H1 (cell line): ENCODE measurements around the gene PNO1. TPM values are rescaled to one million over a fixed set of nuclear protein-coding genes. Genes with fewer than 3 reads are reported as not detected.

Experiments used
- CTCF ChIA-PET: fragments of 300-600 bp; sonication (Branson Sonifier 250); formaldehyde crosslinking; loops from one replicate; lab custom pipeline; 2021; ENCODE audit not compliant: partially characterized antibody; lab: Charles Lee
- POLR2A ChIA-PET: fragments of 300-600 bp; sonication (Branson Sonifier 250); formaldehyde crosslinking; loops from one replicate; lab custom pipeline; 2021; ENCODE audit warnings: inconsistent platforms; ENCODE audit not compliant: partially characterized antibody; lab: Charles Lee
- DNase-seq, 2 experiments: peaks; one replicate each; pipeline versions ENCODE4 v3.0.0 to v3.0.0-alpha.2; 2010 to 2022; ENCODE audit warnings: low spot score in 2 of 2, low read depth in 1 of 2, mixed read lengths in 1 of 2
- FAIRE-seq: peaks from 2 replicates; lab custom pipeline; 2011; peaks lifted over from hg19 to GRCh38; lab: Jason Lieb, UNC
- H2AFZ ChIP-seq: 2 replicates; pipeline ENCODE4 v1.8.1; 2012; ENCODE audit warnings: low read length, inconsistent platforms
- H2AK5ac ChIP-seq: 2 replicates; pipeline ENCODE4 v1.6.1; 2013; ENCODE audit warnings: low read depth, low read length
- H2BK120ac ChIP-seq: replicated peaks from 2 replicates; pipeline ENCODE3; 2013; ENCODE audit warnings: low read depth, low read length, inconsistent platforms
- H2BK12ac ChIP-seq: 2 replicates; pipeline ENCODE4 v1.6.1; 2013; ENCODE audit warnings: low read depth, low read length
- H2BK15ac ChIP-seq: 2 replicates; pipeline ENCODE4 v1.6.1; 2013; ENCODE audit warnings: low read length
- H2BK20ac ChIP-seq: 2 replicates; pipeline ENCODE4 v1.6.1; 2013; ENCODE audit warnings: low read length
- H2BK5ac ChIP-seq: 2 replicates; pipeline ENCODE4 v1.6.1; 2013; ENCODE audit warnings: low read depth, low read length
- H3K14ac ChIP-seq: 2 replicates; pipeline ENCODE4 v1.6.1; 2013; ENCODE audit warnings: inconsistent platforms; ENCODE audit not compliant: insufficient read length
- H3K18ac ChIP-seq: 2 replicates; pipeline ENCODE4 v1.6.1; 2013; ENCODE audit warnings: low read length; ENCODE audit errors: extremely low read depth
- H3K23ac ChIP-seq: 2 replicates; pipeline ENCODE4 v1.6.1; 2013; ENCODE audit warnings: inconsistent platforms; ENCODE audit not compliant: insufficient read length
- H3K23me2 ChIP-seq: 2 replicates; pipeline ENCODE4 v1.6.1; 2013; ENCODE audit warnings: low read depth, low read length
- H3K27ac ChIP-seq: 2 replicates; pipeline ENCODE4 v1.6.1; 2011; ENCODE audit warnings: low read depth, low read length, inconsistent platforms
- H3K27me3 ChIP-seq, 4 experiments: replicated peaks in 1 of 4; 1 replicate in 1 of 4; 2 replicates in 3 of 4; pipeline versions ENCODE4 v1.6.1 to v1.8.1; 2011 to 2013; ENCODE audit warnings: low read length in 3 of 4, mild to moderate bottlenecking in 3 of 4, inconsistent platforms in 2 of 4, mixed read lengths in 2 of 4, moderate library complexity in 1 of 4; ENCODE audit not compliant: control insufficient read depth in 3 of 4, insufficient read depth in 3 of 4; ENCODE audit errors: extremely low read depth in 1 of 4
- H3K36me3 ChIP-seq, 4 experiments: 2 replicates each; pipeline versions ENCODE4 v1.6.1 to v1.8.1; 2011 to 2013; ENCODE audit warnings: mild to moderate bottlenecking in 4 of 4, low read length in 3 of 4, moderate library complexity in 2 of 4, control low read depth in 1 of 4, inconsistent platforms in 1 of 4; ENCODE audit not compliant: insufficient read depth in 4 of 4, control insufficient read depth in 2 of 4
- H3K4ac ChIP-seq: replicated peaks from 2 replicates; pipeline ENCODE3; 2013; ENCODE audit warnings: low read length, low read depth, mixed read lengths, inconsistent platforms; ENCODE audit not compliant: insufficient read length
- H3K4me1 ChIP-seq, 4 experiments: replicated peaks in 1 of 4; 1 replicate in 1 of 4; 2 replicates in 3 of 4; pipeline versions ENCODE4 v1.6.1 to v1.8.1; 2011 to 2013; ENCODE audit warnings: low read length in 3 of 4, inconsistent platforms in 2 of 4, mixed read lengths in 1 of 4; ENCODE audit not compliant: insufficient read depth in 4 of 4, control insufficient read depth in 3 of 4
- H3K4me2 ChIP-seq, 2 experiments: 2 replicates each; pipeline versions ENCODE4 v1.6.1 to v1.8.1; 2011 to 2013; ENCODE audit warnings: low read depth in 2 of 2, low read length in 2 of 2, control low read depth in 1 of 2, inconsistent platforms in 1 of 2, mild to moderate bottlenecking in 1 of 2; ENCODE audit not compliant: insufficient read depth in 1 of 2
- H3K4me3 ChIP-seq, 4 experiments: fragments of 200-600, 300-600 bp in 1 of 4; sonication (generic), shearing (Covaris generic), sonication (Bioruptor Twin) in 1 of 4; 2 replicates each; pipeline versions ENCODE4 v1.5.1 to v1.8.1; 2011 to 2016; ENCODE audit warnings: low read length in 4 of 4, low read depth in 3 of 4, control low read depth in 2 of 4, inconsistent platforms in 2 of 4, mild to moderate bottlenecking in 2 of 4, mixed read lengths in 1 of 4, moderate library complexity in 1 of 4; ENCODE audit not compliant: insufficient read depth in 2 of 4; ENCODE audit errors: extremely low read depth in 1 of 4
- H3K56ac ChIP-seq: replicated peaks from 2 replicates; pipeline ENCODE3; 2013; ENCODE audit warnings: low read depth, mild to moderate bottlenecking, mixed read lengths, low read length, inconsistent platforms; ENCODE audit not compliant: insufficient read length
- H3K79me1 ChIP-seq: 2 replicates; pipeline ENCODE4 v1.6.1; 2013; ENCODE audit warnings: low read depth, low read length, control low read depth
- H3K79me2 ChIP-seq, 2 experiments: 2 replicates each; pipeline versions ENCODE4 v1.6.1 to v1.8.1; 2012 to 2013; ENCODE audit warnings: low read length in 2 of 2, mild to moderate bottlenecking in 2 of 2, inconsistent platforms in 1 of 2; ENCODE audit not compliant: insufficient read depth in 2 of 2, control insufficient read depth in 1 of 2
- H3K9ac ChIP-seq, 4 experiments: replicated peaks in 1 of 4; 1 replicate in 1 of 4; 2 replicates in 3 of 4; pipeline versions ENCODE4 v1.6.1 to v1.8.1; 2011 to 2013; ENCODE audit warnings: low read depth in 3 of 4, low read length in 3 of 4, control low read depth in 2 of 4, mild to moderate bottlenecking in 2 of 4, moderate library complexity in 2 of 4, inconsistent platforms in 1 of 4; ENCODE audit errors: extremely low read depth in 1 of 4
- H3K9me3 ChIP-seq, 2 experiments: 2 replicates each; pipeline versions ENCODE4 v1.6.1 to v1.8.1; 2012 to 2013; ENCODE audit warnings: mild to moderate bottlenecking in 2 of 2, moderate library complexity in 2 of 2, control low read depth in 1 of 2, inconsistent platforms in 1 of 2, low read depth in 1 of 2, low read length in 1 of 2, mixed read lengths in 1 of 2; ENCODE audit not compliant: insufficient read depth in 2 of 2
- H4K20me1 ChIP-seq, 2 experiments: replicated peaks in 1 of 2; 2 replicates each; pipeline versions ENCODE3 to v1.8.1; 2011 to 2013; ENCODE audit warnings: inconsistent platforms in 2 of 2, low read length in 2 of 2, mild to moderate bottlenecking in 1 of 2; ENCODE audit not compliant: insufficient read depth in 2 of 2, control insufficient read depth in 1 of 2
- H4K5ac ChIP-seq: 2 replicates; pipeline ENCODE4 v1.6.1; 2013; ENCODE audit warnings: low read length, low read depth, mixed read lengths, inconsistent platforms; ENCODE audit not compliant: insufficient read length
- H4K8ac ChIP-seq: 2 replicates; pipeline ENCODE4 v1.8.0; 2013; ENCODE audit warnings: mild to moderate bottlenecking, moderate library complexity, low read length, inconsistent platforms; ENCODE audit not compliant: insufficient read depth; ENCODE audit errors: extremely low read depth
- H4K91ac ChIP-seq: replicated peaks from 2 replicates; pipeline ENCODE3; 2013; ENCODE audit warnings: low read length, mixed read lengths, inconsistent platforms; ENCODE audit not compliant: insufficient read length
- CBX5 ChIP-seq: fragments of 300-800, 300-1000 bp; sonication (generic); IDR thresholded peaks from 2 replicates; pipeline ENCODE4 v1.7.1; 2016; ENCODE audit warnings: antibody characterized with exemption, low read length, low read depth
- EZH2 ChIP-seq: fragments of 200-600 bp; sonication (generic); IDR thresholded peaks from 2 replicates; pipeline ENCODE4 v1.7.1; 2012; ENCODE audit warnings: low read depth, mild to moderate bottlenecking, moderate library complexity, low read length, inconsistent platforms; ENCODE audit not compliant: severe bottlenecking
- HDAC6 ChIP-seq: IDR thresholded peaks from one replicate; pipeline ENCODE4 v1.7.1; 2012; ENCODE audit warnings: low read depth, mild to moderate bottlenecking, inconsistent platforms, low read length, moderate library complexity
- KDM5A ChIP-seq: fragments of 200-600 bp; IDR thresholded peaks from 2 replicates; pipeline ENCODE4 v1.7.1; 2012; ENCODE audit warnings: mild to moderate bottlenecking, low read length, inconsistent platforms, mixed read lengths
- MAFK ChIP-seq: IDR thresholded peaks from 2 replicates; pipeline ENCODE4 v1.6.1; 2012; ENCODE audit warnings: low read depth, mild to moderate bottlenecking, improper control_type of control experiment, low read length
- POLR2AphosphoS5 ChIP-seq: IDR thresholded peaks from 2 replicates; pipeline ENCODE4 v1.6.1; 2011; ENCODE audit warnings: low read depth, low read length
- RBBP5 ChIP-seq: IDR thresholded peaks from 2 replicates; pipeline ENCODE4 v1.7.1; 2012; ENCODE audit warnings: low read depth, mild to moderate bottlenecking, inconsistent platforms, low read length, moderate library complexity, borderline replicate concordance
- SIRT6 ChIP-seq: IDR thresholded peaks from one replicate; pipeline ENCODE4 v1.7.1; 2012; ENCODE audit warnings: low read length, inconsistent platforms
- YY1 ChIP-seq: IDR thresholded peaks from 2 replicates; pipeline ENCODE4 v1.6.1; 2011; ENCODE audit warnings: low read depth, mild to moderate bottlenecking, low read length
- WGBS, 2 experiments: shearing (Covaris generic) in 1 of 2; methylation state at CpG; one replicate each; pipeline versions ENCODE4 v1.1.6 to v1.1.7; 2013 to 2015; ENCODE audit warnings: low lambda C conversion rate in 2 of 2, mixed read lengths in 2 of 2, inconsistent platforms in 1 of 2, low coverage in 1 of 2, missing lambda C conversion rate in 1 of 2; ENCODE audit not compliant: insufficient replicate concordance in 2 of 2, insufficient coverage in 1 of 2, insufficient read length in 1 of 2; ENCODE audit errors: extremely low coverage in 1 of 2, missing lambda C conversion rate in 1 of 2; 5-methylcytosine and 5-hydroxymethylcytosine counted together
- polyA plus RNA-seq, 7 experiments: library from polyadenylated mRNA; depleted of rRNA in 3 of 7; stranded (reverse) in 5 of 7; unstranded in 2 of 7; fragments of >200 nt in 5 of 7; fragments of 200-250 nt in 2 of 7; gene quantifications; 1 replicate in 5 of 7; 2 replicates in 1 of 7; 4 replicates in 1 of 7; pipeline versions ENCODE4 v1.2.1 to v1.2.3, GENCODE V29; 2011 to 2013; ENCODE audit warnings: missing spikeins in 2 of 7, mixed read lengths in 2 of 7
- total RNA-seq: library from RNA; stranded (reverse); fragmentation: NEBNext Ultra II Directional; extraction: Animal tissue kit (Norgen Biotek cat#: 25700); gene quantifications from 2 replicates; pipeline ENCODE4 v1.2.1, GENCODE V29; 2021

PNO1 gene
- total and polyA plus RNA-seq, 2 of the 8 experiments (the other 6 are each of a cell fraction or from before 2014, with no cell fraction given), result 18.6 to 33.2 TPM

DNA sequence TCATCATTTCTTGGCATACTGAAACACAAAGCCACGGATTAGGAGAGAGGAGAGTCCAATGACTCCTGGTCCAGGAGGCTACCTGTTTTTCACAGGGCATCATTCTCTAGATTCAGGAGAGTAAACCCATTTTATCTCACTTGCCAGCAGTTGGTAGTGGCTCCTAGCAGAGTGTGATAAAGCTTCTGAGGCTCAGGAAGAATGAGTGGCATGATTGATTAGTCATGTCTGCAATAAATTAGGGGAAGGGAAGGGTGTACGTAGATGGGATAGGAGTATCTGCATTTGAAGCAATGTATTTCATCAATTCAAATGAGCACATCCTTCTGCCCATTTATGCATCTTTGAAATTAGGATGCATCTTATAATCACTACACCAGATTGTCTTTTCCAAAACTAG is 31.1 kb upstream of the PNO1 start:
- no peak for TF ChIP-seq POLR2AphosphoS5
- no peak for TF ChIP-seq CBX5
- no peak for TF ChIP-seq HDAC6
- TF ChIP-seq SIRT6, result no peak
- TF ChIP-seq EZH2, result no peak
- TF ChIP-seq KDM5A, result no peak
- TF ChIP-seq RBBP5, result no peak
- TF ChIP-seq MAFK, result no peak
- no peak for TF ChIP-seq YY1
- Histone ChIP-seq H4K5ac (no peak overlapping the region), H4K8ac (no peak overlapping the region), H2BK20ac (no peak overlapping the region), H3K18ac (no peak overlapping the region), H3K23me2 (no peaks in the 10 kb centered on the region), H3K27ac (no peak overlapping the region), H3K23ac (no peak overlapping the region), H2BK5ac (no peak overlapping the region), H2BK12ac (no peak overlapping the region), H3K14ac (no peak overlapping the region), H2BK120ac (no peak overlapping the region), H3K79me1 (no peaks in the 10 kb centered on the region), H3K56ac (no peak overlapping the region), H2AK5ac (no peak overlapping the region), H2BK15ac (no peak overlapping the region), H3K79me2 (no peaks in the 10 kb centered on the region), H3K4me3 (no peak overlapping the region), H3K27me3 (no peaks in the 10 kb centered on the region), H4K20me1 (no peaks in the 10 kb centered on the region), H2AFZ (no peak overlapping the region), H3K9me3 (no peaks in the 10 kb centered on the region), H4K91ac (no peak overlapping the region), H3K9ac (no peak overlapping the region), H3K4me1 (no peaks in the 10 kb centered on the region), H3K36me3 (peaks cover 0 to 3% (median 1%) of the 10 kb centered on the region in 4 experiments; a peak in 2 of 8 replicates), H3K4ac (no peak overlapping the region), H3K4me2 (no peak overlapping the region)
- ChIA-PET CTCF (interaction anchor here (1.3 to 5.2 kb wide), 2 partner anchors 157 to 164 kb away, joined by 3 to 44 read pairs; no protein-coding TSS in a partner anchor), POLR2A (no interaction called here)
- FAIRE-seq (no peak), DNase-seq (no peak)
- 90% methylated on average over 2 of the region's 2 CpGs; no CpG with 5 or more reads in 1 of the 2 experiments for WGBS, 2 experiments
